Superior temporal gyrus (tissue), 1 donor: ENCODE results near the gene TBC1D23.
A peak's percentile ranks its signal among the peaks of the same experiment; 100 is the strongest.
"Not testable (repeated sequence)": the region's sequence is repeated elsewhere in the genome, so short reads cannot be mapped to it uniquely, and the experiment has no call there.

ENCODE experiments used
- DNase-seq: peaks from one replicate; pipeline ENCODE4 v3.0.0-alpha.2; 2016; ENCODE audit errors: extremely low spot score

The TBC1D23 gene

DNA sequence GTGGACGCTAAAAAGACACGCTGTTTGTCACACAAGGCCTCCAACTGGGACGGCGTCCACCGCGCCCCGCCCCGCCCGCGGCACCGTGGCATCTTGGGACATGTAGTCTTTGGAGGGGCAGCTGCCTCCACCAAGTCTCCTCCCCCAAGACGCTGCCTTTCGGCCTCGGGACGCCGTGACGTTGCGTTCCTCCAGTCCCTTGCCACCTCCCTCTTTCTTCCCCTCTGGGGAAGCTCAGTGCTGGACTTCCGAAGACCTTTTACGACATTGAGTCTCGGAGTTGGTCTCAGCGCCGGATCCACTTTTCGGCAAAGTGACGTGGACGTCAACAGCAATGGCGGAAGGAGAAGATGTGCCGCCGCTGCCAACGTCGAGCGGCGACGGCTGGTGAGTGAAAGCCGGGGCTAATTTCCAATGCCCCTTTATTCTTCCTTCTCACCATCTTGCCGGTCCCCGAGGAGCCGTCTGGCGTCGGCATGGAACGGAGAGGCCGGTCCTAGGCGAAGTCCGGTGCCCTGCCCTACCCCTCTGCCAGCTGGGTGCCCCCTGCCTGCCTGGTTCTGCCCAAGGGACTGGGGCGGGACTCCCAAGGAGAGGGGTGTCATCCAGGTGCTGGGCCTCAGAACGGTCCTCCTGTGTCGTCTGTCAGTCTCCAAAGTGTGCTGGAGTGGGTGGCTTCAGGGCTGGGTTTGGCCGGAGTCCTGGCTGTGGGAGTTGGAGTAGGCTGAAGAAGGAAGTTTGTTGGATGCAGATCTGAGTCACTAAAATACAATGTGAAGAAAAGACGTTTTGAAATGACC is at the start of gene TBC1D23:
TSS of gene TBC1D23 (plus strand) at position 308 of the 800 bp plus-strand sequence. CDS start at position 335, 27 bp downstream.
- peak; percentile 99 for DNase-seq

GRCh38 chr3:100213891-100214573 is 46.8 kb upstream of the TBC1D23 start:
- no peak for DNase-seq

GRCh38 chr3:100214574-100214964 is 46.2 kb upstream of the TBC1D23 start:
- DNase-seq = no peak

DNA sequence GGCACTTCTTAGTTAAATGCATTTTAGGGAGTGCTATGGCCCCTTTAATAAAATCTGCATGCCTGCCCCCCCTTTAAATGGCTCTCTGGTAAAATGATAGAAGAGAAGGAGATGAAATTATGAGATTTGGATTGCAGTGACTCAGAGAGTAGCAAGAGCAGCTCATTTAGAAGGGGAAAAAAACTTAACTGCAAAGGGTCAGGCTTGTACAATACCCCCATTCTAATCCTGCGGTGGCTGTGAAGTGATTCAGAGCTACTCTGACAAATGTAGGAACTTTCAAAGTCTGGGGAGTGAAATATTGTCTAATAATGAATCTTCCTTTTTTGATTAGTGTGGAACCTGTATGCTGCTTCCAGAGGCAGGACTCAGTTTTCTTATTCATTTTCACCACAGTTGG is 44.1 kb upstream of the TBC1D23 start:
- no peak for DNase-seq

GRCh38 chr3:100221159-100221558 is 39.6 kb upstream of the TBC1D23 start:
- no peak for DNase-seq

- no peak for DNase-seq
These were observed 35.6 kb upstream of the TBC1D23 start for GRCh38 chr3:100225193-100225592.

DNA sequence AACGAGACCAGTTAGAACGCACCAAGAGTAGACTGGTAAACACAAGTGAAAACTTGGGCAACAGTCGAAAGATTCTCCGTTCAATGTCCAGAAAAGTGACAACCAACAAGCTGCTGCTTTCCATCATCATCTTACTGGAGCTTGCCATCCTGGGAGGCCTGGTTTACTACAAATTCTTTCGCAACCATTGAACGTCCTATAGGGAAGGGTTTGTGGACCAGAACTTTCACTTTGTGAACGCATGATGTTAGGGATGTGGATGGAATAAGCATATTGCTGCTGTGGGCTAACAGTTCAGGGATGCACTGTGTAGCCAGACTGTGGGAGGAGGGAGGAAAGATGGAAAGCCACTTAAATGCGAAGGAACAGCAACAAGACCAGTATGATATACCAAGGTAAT is 34.9 kb upstream of the TBC1D23 start:
- DNase-seq = no peak

DNA sequence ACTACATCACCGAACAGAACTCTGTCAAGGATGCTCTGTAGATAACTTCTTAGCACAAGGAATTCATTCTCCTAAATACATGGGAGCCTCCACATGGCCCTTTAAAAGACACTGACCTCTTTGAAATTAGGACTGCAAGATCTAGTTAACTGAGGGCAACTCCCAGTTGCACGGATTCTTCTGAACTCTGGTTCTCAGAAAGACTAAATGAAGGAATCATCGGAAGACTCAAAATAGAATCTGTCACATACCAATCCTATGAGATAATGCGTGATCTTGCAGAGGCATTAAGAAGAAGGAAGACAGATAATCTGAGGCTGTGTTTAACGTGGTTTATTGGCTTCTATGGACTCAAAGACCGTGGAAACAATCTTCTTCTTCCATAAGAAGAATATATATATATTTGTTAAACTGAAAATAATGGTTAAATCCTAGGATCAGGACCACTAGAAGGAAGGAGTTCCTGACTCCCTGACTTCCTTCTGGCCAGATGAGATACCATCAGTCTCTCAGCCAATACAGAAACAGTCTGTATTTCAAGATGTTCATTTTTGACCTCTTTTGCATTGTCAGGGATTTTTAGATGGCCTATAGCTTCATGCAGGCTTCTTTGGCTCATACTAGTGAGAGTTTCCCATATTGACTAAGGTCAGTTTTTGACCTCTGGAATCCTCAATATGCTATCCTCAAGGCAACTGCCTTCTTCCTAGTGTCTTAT is 33.9 kb upstream of the TBC1D23 start:
- DNase-seq = no peak

- no peak for DNase-seq
These were observed 33.3 kb upstream of the TBC1D23 start for GRCh38 chr3:100227511-100227921.

DNA sequence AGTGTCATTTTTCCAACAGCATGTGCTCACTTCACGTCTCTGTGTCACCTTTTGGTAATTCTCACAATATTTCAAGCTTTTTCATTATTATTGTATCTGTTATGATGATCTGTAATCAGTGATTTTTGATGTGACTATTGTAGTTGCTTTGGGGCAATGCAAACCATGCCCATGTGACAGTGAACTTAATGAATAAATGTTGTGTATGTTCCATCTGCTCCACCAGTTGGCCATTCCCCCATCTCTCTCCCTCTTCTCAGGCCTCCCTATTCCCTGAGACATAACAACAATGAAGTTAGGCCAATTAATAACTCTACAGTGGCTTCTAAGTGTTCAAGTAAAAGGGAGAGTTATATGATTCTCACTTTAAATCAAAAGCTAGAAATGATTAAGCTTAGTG is 32.5 kb upstream of the TBC1D23 start:
- no peak for DNase-seq

- not testable (repeated sequence) for DNase-seq
These were observed 31.6 kb upstream of the TBC1D23 start for GRCh38 chr3:100229188-100229587.

DNA sequence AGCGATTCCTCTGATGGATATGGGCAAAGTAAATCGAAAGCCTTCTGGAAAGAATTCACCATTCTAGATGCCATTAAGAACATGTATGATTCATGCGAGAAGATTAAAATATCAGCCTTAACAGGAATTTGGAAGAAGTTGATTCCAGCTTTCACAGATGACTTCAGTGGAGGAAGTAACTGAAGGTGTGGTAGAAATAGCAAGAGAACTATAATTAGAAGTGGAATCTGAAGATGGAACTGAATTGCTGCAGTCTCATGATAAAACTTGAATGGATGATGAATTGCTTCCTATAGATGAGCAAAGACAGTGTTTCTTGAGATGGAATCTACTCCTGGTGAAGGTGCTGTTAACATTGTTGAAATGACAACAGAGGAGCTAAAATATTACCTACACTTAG is 30.1 kb upstream of the TBC1D23 start:
- DNase-seq = no peak

DNA sequence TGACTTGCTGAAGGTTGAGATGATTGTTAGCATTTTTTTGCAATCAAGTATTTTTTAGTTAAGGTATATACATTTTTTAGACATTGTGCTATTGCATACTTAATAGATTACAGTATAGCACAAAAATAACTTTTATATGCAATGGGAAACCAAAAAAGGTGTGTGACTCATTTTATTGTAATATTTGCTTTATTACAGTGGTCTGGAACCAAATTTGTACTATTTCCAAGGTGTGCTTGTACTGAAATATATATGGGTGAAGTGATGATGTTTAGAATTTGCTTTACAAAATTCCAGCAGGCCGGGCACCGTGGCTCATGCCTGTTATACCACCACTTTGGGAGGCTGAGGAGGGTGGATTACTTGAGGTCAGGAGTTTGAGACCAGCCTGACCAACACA is 29.1 kb upstream of the TBC1D23 start:
- no peak for DNase-seq

DNA sequence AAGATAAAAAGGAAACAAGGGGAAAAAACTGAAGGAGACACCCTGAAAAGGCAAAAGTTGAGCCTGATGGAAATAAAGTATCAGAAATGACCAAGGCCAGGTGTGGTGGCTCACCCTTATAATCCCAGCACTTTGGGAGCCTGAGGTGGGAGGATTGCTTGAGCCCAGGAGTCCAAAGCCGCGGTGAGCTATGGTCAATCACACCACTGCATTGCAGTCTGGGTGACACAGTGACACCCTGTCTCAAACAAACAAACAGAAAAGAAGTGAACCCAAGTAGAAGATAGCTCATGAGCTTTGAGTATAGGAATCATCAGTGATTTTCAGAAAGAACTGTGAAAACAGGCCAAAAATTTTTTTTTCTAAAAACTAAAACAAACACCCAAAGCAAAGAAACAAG is 26.4 kb upstream of the TBC1D23 start:
- no peak for DNase-seq

GRCh38 chr3:100238599-100238998 is 22.2 kb upstream of the TBC1D23 start:
- no peak for DNase-seq

DNA sequence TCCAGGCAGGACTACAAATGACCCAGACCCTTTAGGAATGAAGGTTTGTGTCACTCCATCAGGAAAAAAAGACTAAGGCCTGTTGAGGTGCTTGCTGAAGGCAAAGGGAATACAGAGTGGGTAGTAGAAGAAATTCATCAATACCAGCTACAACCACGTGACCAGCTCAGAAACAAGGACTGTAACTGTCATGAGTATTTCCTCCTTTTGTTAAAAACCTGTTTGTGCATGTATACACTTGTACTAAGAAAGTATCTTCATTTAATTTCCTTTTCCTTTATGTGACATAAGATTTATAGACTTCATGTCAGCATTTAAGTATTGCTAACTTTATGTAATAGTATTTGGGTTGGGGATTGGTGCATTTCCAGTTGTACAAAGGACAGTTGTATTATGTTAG is 18.3 kb upstream of the TBC1D23 start:
- DNase-seq = not testable (repeated sequence)

GRCh38 chr3:100244264-100244663 is 16.5 kb upstream of the TBC1D23 start:
- DNase-seq = no peak

DNA sequence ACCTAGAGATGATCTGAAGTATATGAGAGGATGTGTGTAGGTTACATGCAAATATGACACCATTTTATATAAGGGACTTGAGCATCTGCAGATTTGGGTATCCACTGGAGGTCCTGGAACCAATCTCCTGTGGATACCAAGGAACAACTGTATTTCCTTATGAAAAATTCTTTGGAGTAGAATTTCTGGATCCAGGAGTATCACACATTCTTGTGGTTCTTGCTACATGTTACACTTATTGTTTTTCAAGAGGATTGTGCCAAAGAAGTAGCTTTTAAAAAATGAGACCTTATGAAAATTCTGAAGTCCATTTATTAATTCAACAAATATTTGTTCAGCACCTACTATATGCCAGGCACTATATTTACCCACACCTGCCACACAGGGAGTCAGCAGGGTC is 15.7 kb upstream of the TBC1D23 start:
- no peak for DNase-seq

DNA sequence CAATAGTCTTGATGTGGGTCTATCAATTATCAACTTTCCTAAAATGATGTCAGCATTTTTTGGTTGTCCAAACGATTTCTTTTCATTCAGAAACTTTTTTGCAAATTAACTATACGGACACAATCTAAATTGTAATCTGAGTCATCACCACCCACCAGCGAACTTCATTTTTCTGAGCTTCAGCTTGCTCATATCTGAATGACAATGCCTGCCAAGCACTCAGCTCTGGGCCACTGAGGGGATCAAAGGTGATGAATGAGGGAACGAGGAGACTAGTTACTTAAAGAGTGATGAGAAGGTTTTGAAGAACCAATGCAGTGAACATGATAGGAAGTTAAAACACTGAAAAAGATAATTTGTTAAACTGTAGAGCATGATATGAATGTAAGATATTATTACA is 14.9 kb upstream of the TBC1D23 start:
- DNase-seq = no peak

- DNase-seq = no peak
These were observed 13.8 kb upstream of the TBC1D23 start for GRCh38 chr3:100246999-100247398.

- DNase-seq = no peak
These were observed 8.8 kb upstream of the TBC1D23 start for GRCh38 chr3:100252001-100252400.

DNA sequence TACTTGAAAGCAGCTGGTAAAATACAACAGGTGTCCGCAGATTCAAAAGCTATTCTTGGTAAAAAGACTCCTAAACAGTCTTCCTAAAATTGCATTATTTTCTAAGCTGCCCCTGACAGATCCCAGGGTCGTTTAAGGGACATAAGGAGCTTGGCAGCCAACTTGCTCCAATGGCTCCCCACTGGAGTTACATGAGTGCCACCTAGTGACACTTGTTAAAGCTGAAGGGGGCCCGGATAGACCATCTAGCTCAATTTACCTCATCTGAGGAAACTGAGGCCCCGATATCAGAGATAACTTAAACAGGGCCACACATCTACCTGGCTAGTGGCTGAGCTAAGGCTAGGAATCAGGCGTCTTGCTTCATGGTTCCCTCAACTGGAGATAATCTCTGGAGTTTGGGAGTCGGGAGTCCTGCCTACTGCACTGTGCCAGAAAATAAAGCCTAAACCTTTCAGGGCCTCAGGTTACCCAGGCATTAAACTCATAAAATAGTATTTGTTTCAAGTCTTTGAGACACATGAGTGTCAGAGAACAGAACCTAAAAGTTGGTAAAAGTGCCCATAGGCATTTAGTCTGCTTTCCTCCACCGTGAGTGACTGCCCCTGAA is 6.5 kb upstream of the TBC1D23 start:
- DNase-seq = peak; percentile 82
